GM23248 (cell line): ENCODE measurements around the gene ENPP6. TPM values are rescaled to one million over a fixed set of nuclear protein-coding genes. Genes with fewer than 3 reads are reported as not detected.

Experiments used
- DNase-seq: peaks from one replicate; pipeline ENCODE4 v3.0.0-alpha.2; 2015
- H2AFZ ChIP-seq: fragments of 200-600 bp; sonication (generic); 2 replicates; pipeline ENCODE4 v1.6.1; 2016; ENCODE audit warnings: antibody characterized with exemption
- H3F3A ChIP-seq: fragments of 200-600 bp; sonication (generic); 2 replicates; pipeline ENCODE4 v1.6.1; 2016; ENCODE audit warnings: mild to moderate bottlenecking, antibody characterized with exemption, mixed run types; ENCODE audit not compliant: insufficient read depth
- H3K27ac ChIP-seq: fragments of 200-600 bp; sonication (generic); 2 replicates; pipeline ENCODE4 v1.5.1; 2016; ENCODE audit warnings: mild to moderate bottlenecking
- H3K27me3 ChIP-seq: fragments of 200-600 bp; sonication (generic); replicated peaks from 2 replicates; pipeline ENCODE4 v1.6.1; 2016; ENCODE audit warnings: mild to moderate bottlenecking; ENCODE audit not compliant: insufficient read depth
- H3K36me3 ChIP-seq: fragments of 200-600 bp; sonication (generic); 2 replicates; pipeline ENCODE4 v1.6.1; 2016; ENCODE audit warnings: low read depth, mild to moderate bottlenecking
- H3K4me1 ChIP-seq: fragments of 200-600 bp; sonication (generic); 2 replicates; pipeline ENCODE4 v1.6.1; 2016; ENCODE audit warnings: mild to moderate bottlenecking; ENCODE audit not compliant: insufficient read depth
- H3K4me2 ChIP-seq: fragments of 200-600 bp; sonication (generic); one replicate; pipeline ENCODE4 v1.6.1; 2016; ENCODE audit warnings: mild to moderate bottlenecking; ENCODE audit not compliant: unreplicated experiment
- H3K4me3 ChIP-seq: fragments of 200-600 bp; sonication (generic); 2 replicates; pipeline ENCODE4 v1.5.1; 2016; ENCODE audit warnings: mild to moderate bottlenecking
- H3K79me2 ChIP-seq: fragments of 200-600 bp; sonication (generic); 2 replicates; pipeline ENCODE4 v1.6.1; 2016; ENCODE audit warnings: mild to moderate bottlenecking; ENCODE audit not compliant: insufficient read depth
- H3K9ac ChIP-seq: fragments of 200-600 bp; sonication (generic); 2 replicates; pipeline ENCODE4 v1.6.1; 2016; ENCODE audit warnings: mild to moderate bottlenecking
- H3K9me2 ChIP-seq: fragments of 200-600 bp; sonication (generic); 2 replicates; pipeline ENCODE4 v1.6.1; 2016; ENCODE audit warnings: mixed run types, mild to moderate bottlenecking, moderate library complexity; ENCODE audit not compliant: insufficient read depth
- H3K9me3 ChIP-seq: fragments of 200-600 bp; sonication (generic); one replicate; pipeline ENCODE4 v1.6.1; 2017; ENCODE audit warnings: low read depth
- H4K20me1 ChIP-seq: fragments of 200-600 bp; sonication (generic); 2 replicates; pipeline ENCODE4 v1.6.0; 2016; ENCODE audit not compliant: insufficient read depth
- EZH2 ChIP-seq: fragments of 200-600 bp; sonication (generic); IDR thresholded peaks from 2 replicates; pipeline ENCODE4 v1.6.1; 2018; ENCODE audit warnings: antibody characterized with exemption, mild to moderate bottlenecking; ENCODE audit not compliant: insufficient read depth, poor library complexity, severe bottlenecking
- EZH2phosphoT487 ChIP-seq: fragments of 200-600 bp; sonication (generic); IDR thresholded peaks from 2 replicates; pipeline ENCODE4 v1.6.1; 2018; ENCODE audit warnings: antibody characterized with exemption, moderate library complexity, mild to moderate bottlenecking, low read depth; ENCODE audit not compliant: insufficient read depth
- WGBS, 2 experiments: methylation state at CpG; one replicate each; pipeline ENCODE4 v1.1.6; 2015 to 2017; ENCODE audit warnings: low lambda C conversion rate in 2 of 2, low coverage in 1 of 2; ENCODE audit errors: missing lambda C conversion rate in 2 of 2; 5-methylcytosine and 5-hydroxymethylcytosine counted together
- in situ Hi-C: fragments of 300-500 bp; cut with MboI; formaldehyde crosslinking; loops from 2 replicates; pipeline ENCODE4 v1.15.0; 2020
- polyA plus RNA-seq: library from polyadenylated mRNA; unstranded; fragments of >200 nt; fragmentation: Nextera tagmentation; extraction: Ambion mirVana; gene quantifications from 2 replicates; pipeline ENCODE4 v1.2.1, GENCODE V29; 2016
- total RNA-seq: library from RNA; depleted of rRNA; stranded (reverse); fragments of >200 nt; shearing (Covaris generic); gene quantifications from 2 replicates; pipeline ENCODE4 v1.2.3, GENCODE V29; 2014

ENPP6 gene
- total and polyA plus RNA-seq, 2 experiments from 2014 or later: not detected

DNA sequence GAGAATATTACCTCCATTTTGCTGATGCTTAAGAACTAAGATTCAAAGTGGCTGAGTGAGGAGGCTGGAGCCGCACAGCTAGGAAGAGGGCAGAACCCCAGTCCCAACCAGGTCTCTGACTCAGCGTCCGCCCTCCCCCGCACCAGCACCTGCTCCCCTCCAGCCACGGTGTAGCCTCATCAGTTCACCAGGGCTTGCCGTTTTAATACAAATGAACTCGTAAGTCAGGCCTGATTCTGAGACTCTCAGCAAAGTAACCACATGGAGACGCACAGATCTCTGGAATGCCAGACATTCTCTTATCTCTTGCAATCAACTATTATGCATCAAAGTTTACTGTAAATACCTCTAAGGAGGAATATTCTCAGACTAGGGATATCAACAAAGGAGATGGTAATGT is 52.4 kb downstream of the ENPP6 start:
- Histone ChIP-seq H3K4me3 (no peak overlapping the region), H3K27ac (no peak overlapping the region), H3K9me2 (no peaks in the 10 kb centered on the region), H4K20me1 (no peaks in the 10 kb centered on the region), H3F3A (no peaks in the 10 kb centered on the region), H3K36me3 (no peaks in the 10 kb centered on the region), H3K79me2 (no peaks in the 10 kb centered on the region), H3K9me3 (no peaks in the 10 kb centered on the region), H3K4me1 (no peaks in the 10 kb centered on the region), H3K9ac (no peak overlapping the region), H3K27me3 (no peaks in the 10 kb centered on the region; the same call in none of the 2 replicates), H2AFZ (no peak overlapping the region), H3K4me2 (no peak overlapping the region)
- TF ChIP-seq EZH2: no peak
- no peak for TF ChIP-seq EZH2phosphoT487
- WGBS, 2 experiments: 52 to 54% methylated on average over 8 of the region's 8 CpGs
- no peak for DNase-seq
- in situ Hi-C loops: no loop called here

DNA sequence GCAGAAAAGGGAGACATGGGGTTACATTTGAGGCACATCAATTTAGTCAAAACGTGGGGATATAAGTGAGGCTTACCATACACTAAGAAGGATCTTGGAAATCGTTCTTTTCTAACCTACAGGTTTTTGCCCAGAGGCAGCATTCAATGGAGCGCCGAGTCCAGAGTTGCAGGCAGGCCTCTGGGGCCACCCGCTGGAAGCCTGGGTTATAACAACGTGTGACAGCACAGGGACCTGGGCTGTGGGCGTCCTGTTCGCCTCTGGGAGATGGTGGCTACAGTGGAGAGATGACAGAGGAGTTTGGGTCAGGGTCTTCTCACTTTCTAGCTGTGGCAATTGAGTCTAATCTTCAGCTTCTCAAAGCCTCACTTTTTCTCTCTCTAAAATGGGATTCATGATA is 53.9 kb downstream of the ENPP6 start:
- Histone ChIP-seq H3F3A (no peaks in the 10 kb centered on the region), H3K27me3 (no peaks in the 10 kb centered on the region; the same call in none of the 2 replicates), H4K20me1 (no peaks in the 10 kb centered on the region), H3K4me3 (no peak overlapping the region), H3K27ac (no peak overlapping the region), H3K4me1 (no peaks in the 10 kb centered on the region), H3K4me2 (no peak overlapping the region), H3K36me3 (no peaks in the 10 kb centered on the region), H3K9ac (no peak overlapping the region), H2AFZ (no peak overlapping the region), H3K9me2 (no peaks in the 10 kb centered on the region), H3K9me3 (no peaks in the 10 kb centered on the region), H3K79me2 (no peaks in the 10 kb centered on the region)
- TF ChIP-seq EZH2 (no peak), EZH2phosphoT487 (no peak)
- in situ Hi-C loops: no loop called here
- 4 to 6% methylated on average over 8 of the region's 8 CpGs for WGBS, 2 experiments
- peak; percentile 48 for DNase-seq

DNA sequence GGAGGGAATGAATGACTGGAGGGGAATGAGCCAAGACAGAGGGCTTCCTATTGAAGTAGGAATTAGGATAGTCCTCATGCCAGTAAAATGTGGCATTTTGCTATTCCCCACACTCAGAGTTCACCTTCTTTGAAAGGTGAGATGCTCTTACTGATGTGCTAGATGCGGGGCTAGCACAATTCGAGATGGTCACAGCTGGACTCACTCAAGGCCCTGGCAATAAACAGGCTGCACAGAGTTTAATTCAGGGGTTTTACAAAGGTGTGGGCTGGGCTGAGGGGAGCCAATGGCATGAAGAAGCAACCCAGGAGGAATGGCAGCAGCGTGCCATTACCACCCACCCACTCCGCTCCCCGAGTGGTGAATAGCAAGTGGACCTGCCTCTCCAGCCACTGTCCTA is 55.1 kb downstream of the ENPP6 start:
- no peaks in the 10 kb centered on the region for H3K36me3 ChIP-seq
- H3K27me3 ChIP-seq: no peaks in the 10 kb centered on the region; the same call in none of the 2 replicates
- H2AFZ ChIP-seq: no peak overlapping the region
- in situ Hi-C loops: no loop called here
- H3K9me3 ChIP-seq: no peaks in the 10 kb centered on the region
- no peaks in the 10 kb centered on the region for H3K79me2 ChIP-seq
- H4K20me1 ChIP-seq: no peaks in the 10 kb centered on the region
- H3F3A ChIP-seq: no peaks in the 10 kb centered on the region
- no peak overlapping the region for H3K4me2 ChIP-seq
- H3K4me1 ChIP-seq: no peaks in the 10 kb centered on the region
- no peak overlapping the region for H3K9ac ChIP-seq
- no peaks in the 10 kb centered on the region for H3K9me2 ChIP-seq
- no peak overlapping the region for H3K27ac ChIP-seq
- no peak for DNase-seq
- no peak overlapping the region for H3K4me3 ChIP-seq
- 47 to 58% methylated on average over 5 of the region's 5 CpGs for WGBS, 2 experiments
- TF ChIP-seq EZH2 (no peak), EZH2phosphoT487 (no peak)

DNA sequence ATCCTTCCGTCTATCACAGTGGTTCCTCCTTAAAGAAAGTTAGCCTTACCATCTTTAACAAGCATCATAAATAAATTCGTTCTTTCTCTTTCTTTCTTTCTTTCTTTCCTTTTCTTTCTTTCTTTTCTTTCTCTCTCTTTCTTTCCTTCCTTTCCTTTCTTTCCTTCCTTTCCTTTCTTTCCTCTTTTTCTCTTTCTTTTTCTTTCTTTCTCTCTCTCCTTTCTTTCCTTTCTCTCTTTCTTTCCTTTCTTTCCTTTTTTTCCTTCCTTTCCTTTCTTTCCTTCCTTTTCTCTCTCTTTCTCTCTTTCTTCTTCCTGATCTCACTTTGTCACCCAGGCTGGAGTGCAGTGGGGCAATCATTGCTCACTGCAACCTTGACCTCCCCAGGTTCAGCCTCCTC is 60.4 kb downstream of the ENPP6 start:
- no peaks in the 10 kb centered on the region for H4K20me1 ChIP-seq
- TF ChIP-seq EZH2phosphoT487 (no peak), EZH2 (no peak)
- no peaks in the 10 kb centered on the region for H3F3A ChIP-seq
- in situ Hi-C loops: no loop called here
- no peaks in the 10 kb centered on the region for H3K9me3 ChIP-seq
- no peak for DNase-seq
- H3K27ac ChIP-seq: no peak overlapping the region
- no peak overlapping the region for H2AFZ ChIP-seq
- H3K9me2 ChIP-seq: no peaks in the 10 kb centered on the region
- no peak overlapping the region for H3K4me2 ChIP-seq
- no peaks in the 10 kb centered on the region for H3K79me2 ChIP-seq
- no peak overlapping the region for H3K4me3 ChIP-seq
- WGBS, 2 experiments: 29 to 37% methylated on average over 2 of the region's 2 CpGs
- H3K9ac ChIP-seq: no peak overlapping the region
- no peaks in the 10 kb centered on the region for H3K36me3 ChIP-seq
- H3K27me3 ChIP-seq: no peaks in the 10 kb centered on the region
- H3K4me1 ChIP-seq: no peaks in the 10 kb centered on the region
